Measurements from ENCODE around the gene CMSS1. TPM values are rescaled to one million over a fixed set of nuclear protein-coding genes. Genes with fewer than 3 reads are reported as not detected.

Gene CMSS1
- total RNA-seq, 1 experiment from 2014 or later: 86.3 TPM

- Histone ChIP-seq H3K36me3 (ENCODE audit: control insufficient read depth, insufficient read depth, low read length) (no peaks in the 10 kb centered on the region), H3K27ac (ENCODE audit: low read length) (no peak overlapping the region), H3K9me3 (ENCODE audit: control insufficient read depth, insufficient read depth, low read depth, low read length) (peaks cover 14% of the 10 kb centered on the region), H3K27me3 (ENCODE audit: control insufficient read depth, insufficient read depth, low read length) (no peaks in the 10 kb centered on the region), H3K4me1 (ENCODE audit: control insufficient read depth, insufficient read depth, low read length) (no peaks in the 10 kb centered on the region), H3K4me3 (ENCODE audit: low read depth in 2 of 2, low read length in 2 of 2) (no peak overlapping the region)
- intact Hi-C loops (cut with micrococcal nuclease; ENCODE audit: unreplicated experiment) (no loop called here), in situ Hi-C loops (cut with HindIII; ENCODE audit: low pct_unique_long_range_greater_than_20kb, low sequenced_read_pairs) (no loop called here)
- BruUV-seq (replicated peaks): no TSS peak
- ChIA-PET POLR2A (interaction anchor here (0.6 kb wide), 1 partner anchor 143 kb away, joined by 14 read pairs; no protein-coding TSS in a partner anchor), CTCF (interaction anchor here (0.6 to 0.7 kb wide), 2 partner anchors 44 to 105 kb away, joined by 3 to 6 read pairs; partner anchors contain the start of gene TBC1D23)
- ATAC-seq (no peak), DNase-seq (ENCODE audit: low read depth, low spot score) (no peak)
- TF ChIP-seq POLR2AphosphoS5 (IDR thresholded peaks at IDR 0.05; ENCODE audit: low read depth, low read length) (no peak), TCF7L2 (IDR thresholded peaks at IDR 0.05; ENCODE audit: low read depth, low read length) (no peak), CTCF (IDR thresholded peaks at IDR 0.05) (no peak), REST (IDR thresholded peaks at IDR 0.05; ENCODE audit: insufficient read depth in 1 of 2, low read depth in 2 of 2, low read length in 1 of 2) (no peak), SIN3A (IDR thresholded peaks at IDR 0.05; ENCODE audit: borderline replicate concordance, insufficient read depth, low read depth, low read length) (no peak)
Measured at GRCh38 chr3:100155590-100155989, 337.9 kb downstream of the CMSS1 start.

GRCh38 chr3:100157685-100158084, 340.0 kb downstream of the CMSS1 start:
- Histone ChIP-seq H3K9me3 (ENCODE audit: control insufficient read depth, insufficient read depth, low read depth, low read length) (peaks cover 14% of the 10 kb centered on the region), H3K27me3 (ENCODE audit: control insufficient read depth, insufficient read depth, low read length) (no peaks in the 10 kb centered on the region), H3K36me3 (ENCODE audit: control insufficient read depth, insufficient read depth, low read length) (no peaks in the 10 kb centered on the region), H3K4me3 (ENCODE audit: low read depth in 2 of 2, low read length in 2 of 2) (no peak overlapping the region), H3K27ac (ENCODE audit: low read length) (no peak overlapping the region), H3K4me1 (ENCODE audit: control insufficient read depth, insufficient read depth, low read length) (no peaks in the 10 kb centered on the region)
- no TSS peak for BruUV-seq (replicated peaks)
- intact Hi-C loops (cut with micrococcal nuclease; ENCODE audit: unreplicated experiment): no loop called here
- DNase-seq (ENCODE audit: low read depth, low spot score): no peak
- TF ChIP-seq REST (IDR thresholded peaks at IDR 0.05; ENCODE audit: insufficient read depth in 1 of 2, low read depth in 2 of 2, low read length in 1 of 2) (no peak), TCF7L2 (IDR thresholded peaks at IDR 0.05; ENCODE audit: low read depth, low read length) (no peak), CTCF (IDR thresholded peaks at IDR 0.05) (no peak), SIN3A (IDR thresholded peaks at IDR 0.05; ENCODE audit: borderline replicate concordance, insufficient read depth, low read depth, low read length) (no peak), POLR2AphosphoS5 (IDR thresholded peaks at IDR 0.05; ENCODE audit: low read depth, low read length) (no peak)
- no peak for ATAC-seq
- ChIA-PET POLR2A (no interaction called here), CTCF (no interaction called here)
- in situ Hi-C loops (cut with HindIII; ENCODE audit: low pct_unique_long_range_greater_than_20kb, low sequenced_read_pairs): no loop called here
